Kidney epithelial cell (primary cell): ENCODE results near the gene POLR2J2. TPM values are rescaled to one million over a fixed set of nuclear protein-coding genes. Genes with fewer than 3 reads are reported as not detected.
A peak's percentile ranks its signal among the peaks of the same experiment; 100 is the strongest.
"Not testable (repeated sequence)": the region's sequence is repeated elsewhere in the genome, so short reads cannot be mapped to it uniquely, and the experiment has no call there.

Experiments
- DNase-seq: peaks from one replicate; pipeline ENCODE4 v3.0.0-alpha.2; 2010; ENCODE audit warnings: low read depth
- H3K27me3 ChIP-seq: 2 replicates; pipeline ENCODE4 v1.6.0; 2011; ENCODE audit warnings: low read length; ENCODE audit not compliant: control insufficient read depth, insufficient read depth
- H3K36me3 ChIP-seq: 2 replicates; pipeline ENCODE4 v1.5.1; 2011; ENCODE audit warnings: low read length; ENCODE audit not compliant: control insufficient read depth, insufficient read depth
- H3K4me3 ChIP-seq: 2 replicates; pipeline ENCODE4 v1.5.1; 2011; ENCODE audit warnings: low read depth, mild to moderate bottlenecking, control low read depth, low read length
- total RNA-seq: library from RNA; depleted of rRNA; stranded (reverse); fragments of >200 nt; gene quantifications from 2 replicates; pipeline ENCODE4 v1.2.3, GENCODE V29; 2015

The POLR2J2 gene
- 0.14 and 1.2 TPM in 2 replicates for total RNA-seq

GRCh38 chr7:102671166-102671955, at the start of gene POLR2J2:
Gene POLR2J2 (minus strand): TSS chr7:102671663. CDS start chr7:102671601, 62 bp downstream.
- peak within 1 kb of the TSS; percentile 63 for H3K4me3 ChIP-seq
- H3K36me3 ChIP-seq, result not testable (repeated sequence)

GRCh38 chr7:102718491-102718890, 47.0 kb upstream of the POLR2J2 start:
- not testable (repeated sequence) for H3K36me3 ChIP-seq, H3K4me3 ChIP-seq, DNase-seq, H3K27me3 ChIP-seq

More at GRCh38 chr7:102671166-102671955, at the start of gene POLR2J2:
- H3K27me3 ChIP-seq, DNase-seq: not testable (repeated sequence)

GRCh38 chr7:102715718-102716117, 44.3 kb upstream of the POLR2J2 start:
- not testable (repeated sequence) for DNase-seq

GRCh38 chr7:102714774-102715522, 43.5 kb upstream of the POLR2J2 start:
- DNase-seq, H3K36me3 ChIP-seq, H3K4me3 ChIP-seq, H3K27me3 ChIP-seq: not testable (repeated sequence)

More at GRCh38 chr7:102715718-102716117, 44.3 kb upstream of the POLR2J2 start:
- not testable (repeated sequence) for H3K4me3 ChIP-seq, H3K36me3 ChIP-seq, H3K27me3 ChIP-seq

GRCh38 chr7:102713691-102714080, 42.2 kb upstream of the POLR2J2 start:
- not testable (repeated sequence) for H3K4me3 ChIP-seq

GRCh38 chr7:102713011-102713690, 41.7 kb upstream of the POLR2J2 start:
- H3K4me3 ChIP-seq, H3K27me3 ChIP-seq, DNase-seq, H3K36me3 ChIP-seq: not testable (repeated sequence)

More at GRCh38 chr7:102713691-102714080, 42.2 kb upstream of the POLR2J2 start:
- not testable (repeated sequence) for H3K36me3 ChIP-seq, H3K27me3 ChIP-seq, DNase-seq

- not testable (repeated sequence) for DNase-seq, H3K4me3 ChIP-seq, H3K27me3 ChIP-seq, H3K36me3 ChIP-seq
These were observed 27.7 kb upstream of the POLR2J2 start for GRCh38 chr7:102698962-102699750.

- not testable (repeated sequence) for DNase-seq, H3K4me3 ChIP-seq, H3K36me3 ChIP-seq, H3K27me3 ChIP-seq
These were observed 26.4 kb upstream of the POLR2J2 start for GRCh38 chr7:102697642-102698512.

- H3K4me3 ChIP-seq, DNase-seq, H3K27me3 ChIP-seq, H3K36me3 ChIP-seq: not testable (repeated sequence)
These were observed 24.5 kb upstream of the POLR2J2 start for GRCh38 chr7:102696009-102696408.

- not testable (repeated sequence) for DNase-seq, H3K36me3 ChIP-seq, H3K27me3 ChIP-seq, H3K4me3 ChIP-seq
These were observed 23.6 kb upstream of the POLR2J2 start for GRCh38 chr7:102695033-102695552.

- not testable (repeated sequence) for H3K36me3 ChIP-seq, H3K4me3 ChIP-seq, H3K27me3 ChIP-seq, DNase-seq
These were observed 22.5 kb upstream of the POLR2J2 start for GRCh38 chr7:102694008-102694407.

GRCh38 chr7:102690602-102691001, 19.1 kb upstream of the POLR2J2 start:
- not testable (repeated sequence) for DNase-seq, H3K36me3 ChIP-seq, H3K27me3 ChIP-seq, H3K4me3 ChIP-seq
